HEK293 (cell line): ENCODE measurements around the gene SPNS1.

Experiments used
- CTCF ChIA-PET: fragments of 350-600 bp; formaldehyde crosslinking; extraction: SDS; loops from one replicate; lab custom pipeline; 2021; ENCODE audit warnings: antibody characterized with exemption; lab: Yijun Ruan, JAX
- POLR2A ChIA-PET: fragments of 300-600 bp; formaldehyde crosslinking; extraction: SDS; loops from one replicate; lab custom pipeline; 2020; ENCODE audit warnings: antibody characterized with exemption, inconsistent platforms; lab: Yijun Ruan, JAX
- H3K27ac ChIP-seq: fragments of 200-500 bp; sonication (Bioruptor generic); 2 replicates; pipeline ENCODE4 v1.5.1; 2014; ENCODE audit warnings: low read depth, low read length, control low read depth, inconsistent platforms; ENCODE audit errors: extremely low read depth
- H3K36me3 ChIP-seq, 2 experiments: fragments of 200-500 bp in 1 of 2; sonication (Bioruptor generic) in 1 of 2; 1 replicate in 1 of 2; 2 replicates in 1 of 2; pipeline ENCODE4 v1.5.1; 2014 to 2017; ENCODE audit warnings: inconsistent platforms in 2 of 2, low read length in 2 of 2; ENCODE audit not compliant: control insufficient read depth in 2 of 2, insufficient read depth in 1 of 2
- H3K4me1 ChIP-seq: fragments of 200-500 bp; sonication (Bioruptor generic); 2 replicates; pipeline ENCODE4 v1.5.1; 2014; ENCODE audit warnings: mild to moderate bottlenecking, low read length, inconsistent platforms; ENCODE audit not compliant: control insufficient read depth, insufficient read depth
- H3K4me3 ChIP-seq: 2 replicates; pipeline ENCODE4 v1.5.1; 2011; ENCODE audit warnings: low read depth, mild to moderate bottlenecking, control low read depth, low read length, moderate library complexity
- H3K9me3 ChIP-seq: fragments of 200-500 bp; sonication (Bioruptor generic); 2 replicates; pipeline ENCODE4 v1.5.1; 2014; ENCODE audit warnings: low read depth, low read length, inconsistent platforms; ENCODE audit not compliant: control insufficient read depth, insufficient read depth
- CTCF ChIP-seq: fragments of 450-650 bp; formaldehyde crosslinking; IDR thresholded peaks from 2 replicates; pipeline ENCODE4 v1.5.1; 2016; ENCODE audit warnings: missing biosample characterization, missing genetic modification characterization
- MZF1 ChIP-seq: fragments of 450-650 bp; formaldehyde crosslinking; IDR thresholded peaks from 2 replicates; pipeline ENCODE4 v1.5.1; 2017; ENCODE audit warnings: missing biosample characterization, missing genetic modification characterization, borderline replicate concordance
- ZNF112 ChIP-seq: fragments of 450-650 bp; formaldehyde crosslinking; IDR thresholded peaks from 2 replicates; pipeline ENCODE4 v1.5.0; 2017; ENCODE audit warnings: missing biosample characterization, missing genetic modification characterization
- ZNF157 ChIP-seq: fragments of 450-650 bp; formaldehyde crosslinking; IDR thresholded peaks from 2 replicates; pipeline ENCODE4 v1.5.1; 2016; ENCODE audit warnings: missing biosample characterization, missing genetic modification characterization
- ZNF2 ChIP-seq: fragments of 450-650 bp; formaldehyde crosslinking; IDR thresholded peaks from 2 replicates; pipeline ENCODE4 v1.5.1; 2016; ENCODE audit warnings: missing biosample characterization, missing genetic modification characterization
- ZNF214 ChIP-seq: fragments of 450-650 bp; formaldehyde crosslinking; IDR thresholded peaks from 2 replicates; pipeline ENCODE4 v1.5.1; 2017; ENCODE audit warnings: missing biosample characterization, mild to moderate bottlenecking, missing genetic modification characterization, borderline replicate concordance
- ZNF292 ChIP-seq: fragments of 450-650 bp; formaldehyde crosslinking; IDR thresholded peaks from 2 replicates; pipeline ENCODE4 v1.5.1; 2016; ENCODE audit warnings: low read depth, missing biosample characterization, missing genetic modification characterization, borderline replicate concordance
- ZNF350 ChIP-seq: fragments of 450-650 bp; formaldehyde crosslinking; IDR thresholded peaks from 2 replicates; pipeline ENCODE4 v1.5.0; 2017; ENCODE audit warnings: missing biosample characterization, mild to moderate bottlenecking, missing genetic modification characterization
- ZNF510 ChIP-seq: fragments of 450-650 bp; formaldehyde crosslinking; IDR thresholded peaks from 2 replicates; pipeline ENCODE4 v1.5.1; 2018; ENCODE audit warnings: mild to moderate bottlenecking, missing genetic modification characterization, missing biosample characterization; ENCODE audit not compliant: insufficient replicate concordance
- ZNF558 ChIP-seq: fragments of 450-650 bp; formaldehyde crosslinking; IDR thresholded peaks from 2 replicates; pipeline ENCODE4 v1.5.1; 2016; ENCODE audit warnings: missing biosample characterization, missing genetic modification characterization
- ZNF621 ChIP-seq: fragments of 450-650 bp; formaldehyde crosslinking; IDR thresholded peaks from 2 replicates; pipeline ENCODE4 v1.5.1; 2017; ENCODE audit warnings: missing biosample characterization, missing genetic modification characterization
- ZNF654 ChIP-seq: fragments of 450-650 bp; formaldehyde crosslinking; IDR thresholded peaks from 2 replicates; pipeline ENCODE4 v1.5.1; 2016; ENCODE audit warnings: low read depth, missing biosample characterization, missing genetic modification characterization
- ZNF791 ChIP-seq: fragments of 450-650 bp; formaldehyde crosslinking; IDR thresholded peaks from 2 replicates; pipeline ENCODE4 v1.5.1; 2016; ENCODE audit warnings: missing biosample characterization, missing genetic modification characterization
- TF ChIP-seq, protein P1 (sequence below): fragments of 450-650 bp; formaldehyde crosslinking; IDR thresholded peaks from 2 replicates; pipeline ENCODE4 v1.5.1; 2016; ENCODE audit warnings: missing biosample characterization, missing genetic modification characterization
- TF ChIP-seq, protein P2 (sequence below): fragments of 450-650 bp; formaldehyde crosslinking; optimal IDR thresholded peaks from 2 replicates; pipeline ENCODE3; 2016; ENCODE audit warnings: missing biosample characterization, mild to moderate bottlenecking, missing genetic modification characterization

The SPNS1 gene

DNA sequence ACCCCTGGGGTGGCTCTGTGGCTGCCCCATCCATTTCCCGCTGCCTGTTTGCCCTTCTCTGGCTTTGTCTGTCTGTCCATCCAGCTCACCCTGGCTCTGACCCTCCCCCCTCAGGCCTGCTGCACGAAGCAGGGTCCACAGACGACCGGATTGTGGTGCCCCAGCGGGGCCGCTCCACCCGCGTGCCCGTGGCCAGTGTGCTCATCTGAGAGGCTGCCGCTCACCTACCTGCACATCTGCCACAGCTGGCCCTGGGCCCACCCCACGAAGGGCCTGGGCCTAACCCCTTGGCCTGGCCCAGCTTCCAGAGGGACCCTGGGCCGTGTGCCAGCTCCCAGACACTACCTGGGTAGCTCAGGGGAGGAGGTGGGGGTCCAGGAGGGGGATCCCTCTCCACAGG, 9.5 kb downstream of the SPNS1 start:
- Histone ChIP-seq H3K9me3 (no peaks in the 10 kb centered on the region), H3K36me3 (peaks cover 0 to 58% of the 10 kb centered on the region in 2 experiments; a peak in 2 of 3 replicates), H3K27ac (no peak overlapping the region), H3K4me3 (no peak overlapping the region), H3K4me1 (no peaks in the 10 kb centered on the region)
- TF ChIP-seq CTCF (tag by site-specific recombination) (no peak), ZNF112 (tag by site-specific recombination) (no peak), ZNF654 (no peak), ZNF2 (tag by site-specific recombination) (no peak), ZNF558 (no peak), ZNF510 (tag by site-specific recombination) (no peak), ZNF791 (tag by site-specific recombination) (no peak), ZNF214 (tag by site-specific recombination) (no peak), ZNF157 (tag by site-specific recombination) (no peak), ZNF621 (tag by site-specific recombination) (no peak)
- TF ChIP-seq, protein P1, sequence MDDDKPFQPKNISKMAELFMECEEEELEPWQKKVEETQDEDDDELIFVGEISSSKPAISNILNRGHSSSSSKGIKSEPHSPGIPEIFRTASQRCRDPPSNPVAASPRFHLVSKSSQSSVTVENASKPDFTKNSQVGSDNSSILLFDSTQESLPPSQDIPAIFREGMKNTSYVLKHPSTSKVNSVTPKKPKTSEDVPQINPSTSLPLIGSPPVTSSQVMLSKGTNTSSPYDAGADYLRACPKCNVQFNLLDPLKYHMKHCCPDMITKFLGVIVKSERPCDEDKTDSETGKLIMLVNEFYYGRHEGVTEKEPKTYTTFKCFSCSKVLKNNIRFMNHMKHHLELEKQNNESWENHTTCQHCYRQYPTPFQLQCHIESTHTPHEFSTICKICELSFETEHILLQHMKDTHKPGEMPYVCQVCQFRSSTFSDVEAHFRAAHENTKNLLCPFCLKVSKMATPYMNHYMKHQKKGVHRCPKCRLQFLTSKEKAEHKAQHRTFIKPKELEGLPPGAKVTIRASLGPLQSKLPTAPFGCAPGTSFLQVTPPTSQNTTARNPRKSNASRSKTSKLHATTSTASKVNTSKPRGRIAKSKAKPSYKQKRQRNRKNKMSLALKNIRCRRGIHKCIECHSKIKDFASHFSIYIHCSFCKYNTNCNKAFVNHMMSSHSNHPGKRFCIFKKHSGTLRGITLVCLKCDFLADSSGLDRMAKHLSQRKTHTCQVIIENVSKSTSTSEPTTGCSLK (tag by site-specific recombination): no peak
- TF ChIP-seq, protein P2, sequence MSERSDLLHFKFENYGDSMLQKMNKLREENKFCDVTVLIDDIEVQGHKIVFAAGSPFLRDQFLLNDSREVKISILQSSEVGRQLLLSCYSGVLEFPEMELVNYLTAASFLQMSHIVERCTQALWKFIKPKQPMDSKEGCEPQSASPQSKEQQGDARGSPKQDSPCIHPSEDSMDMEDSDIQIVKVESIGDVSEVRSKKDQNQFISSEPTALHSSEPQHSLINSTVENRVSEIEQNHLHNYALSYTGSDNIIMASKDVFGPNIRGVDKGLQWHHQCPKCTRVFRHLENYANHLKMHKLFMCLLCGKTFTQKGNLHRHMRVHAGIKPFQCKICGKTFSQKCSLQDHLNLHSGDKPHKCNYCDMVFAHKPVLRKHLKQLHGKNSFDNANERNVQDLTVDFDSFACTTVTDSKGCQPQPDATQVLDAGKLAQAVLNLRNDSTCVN (tag by site-specific recombination): no peak
- CTCF ChIA-PET: interaction anchor here (0.6 kb wide), 1 partner anchor 10 kb away, joined by 5 read pairs; the partner anchor contains the start of gene SPNS1
- POLR2A ChIA-PET: interaction anchor here (0.5 kb wide), 1 partner anchor 43 kb away, joined by 3 read pairs; no protein-coding TSS in a partner anchor

DNA sequence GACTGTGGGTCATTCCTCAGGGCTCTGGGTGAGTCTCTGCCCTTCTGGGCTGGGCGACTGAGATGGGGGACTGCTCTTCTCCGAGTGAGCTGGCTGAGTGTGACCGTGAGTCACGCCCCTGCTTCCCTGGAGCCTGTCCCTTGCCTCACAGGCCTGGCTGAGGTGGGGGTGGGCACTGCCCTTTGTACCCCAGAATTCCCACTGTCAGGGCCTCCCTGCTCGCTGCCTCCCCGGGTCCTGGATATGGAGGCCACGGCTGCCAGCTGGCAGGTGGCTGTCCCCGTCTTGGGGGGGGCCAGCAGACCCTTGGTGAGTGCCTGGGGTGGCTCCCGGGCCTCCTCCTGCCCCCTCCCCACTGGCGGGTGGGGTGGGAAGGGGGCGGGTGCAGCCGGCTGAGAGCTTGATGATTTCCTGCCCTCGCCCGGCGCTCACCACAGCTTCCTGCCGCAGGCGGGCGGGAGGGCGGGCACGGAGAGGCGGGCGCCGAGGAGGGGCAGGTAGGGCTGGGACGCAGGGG, 10.1 kb downstream of the SPNS1 start, which contains the start of gene LAT:
Gene LAT, plus strand, starts transcription at position 434 of the 517 bp plus-strand sequence. CDS start 366 bp downstream, outside the sequence.
- peaks cover 0 to 55% of the 10 kb centered on the region in 2 experiments; a peak in 2 of 3 replicates for H3K36me3 ChIP-seq
- H3K4me1 ChIP-seq: no peaks in the 10 kb centered on the region
- no peak within 1 kb of the TSS for H3K27ac ChIP-seq
- no peaks in the 10 kb centered on the region for H3K9me3 ChIP-seq
- ChIA-PET POLR2A (interaction anchor here (0.5 to 0.6 kb wide), 2 partner anchors 44 to 59 kb away, joined by 3 read pairs; no protein-coding TSS in a partner anchor), CTCF (no interaction called here)
- TF ChIP-seq ZNF292 (tag by site-specific recombination) (no peak), MZF1 (tag by site-specific recombination) (no peak), ZNF350 (no peak)
- no peak within 1 kb of the TSS for H3K4me3 ChIP-seq
